Measurements from ENCODE around the gene TOMM22. TPM values are rescaled to one million over a fixed set of nuclear protein-coding genes. Genes with fewer than 3 reads are reported as not detected.
A peak's percentile ranks its signal among the peaks of the same experiment; 100 is the strongest.

TOMM22 gene
- total RNA-seq, 6 experiments from 2014 or later: 121 to 141 (median 132) TPM

DNA sequence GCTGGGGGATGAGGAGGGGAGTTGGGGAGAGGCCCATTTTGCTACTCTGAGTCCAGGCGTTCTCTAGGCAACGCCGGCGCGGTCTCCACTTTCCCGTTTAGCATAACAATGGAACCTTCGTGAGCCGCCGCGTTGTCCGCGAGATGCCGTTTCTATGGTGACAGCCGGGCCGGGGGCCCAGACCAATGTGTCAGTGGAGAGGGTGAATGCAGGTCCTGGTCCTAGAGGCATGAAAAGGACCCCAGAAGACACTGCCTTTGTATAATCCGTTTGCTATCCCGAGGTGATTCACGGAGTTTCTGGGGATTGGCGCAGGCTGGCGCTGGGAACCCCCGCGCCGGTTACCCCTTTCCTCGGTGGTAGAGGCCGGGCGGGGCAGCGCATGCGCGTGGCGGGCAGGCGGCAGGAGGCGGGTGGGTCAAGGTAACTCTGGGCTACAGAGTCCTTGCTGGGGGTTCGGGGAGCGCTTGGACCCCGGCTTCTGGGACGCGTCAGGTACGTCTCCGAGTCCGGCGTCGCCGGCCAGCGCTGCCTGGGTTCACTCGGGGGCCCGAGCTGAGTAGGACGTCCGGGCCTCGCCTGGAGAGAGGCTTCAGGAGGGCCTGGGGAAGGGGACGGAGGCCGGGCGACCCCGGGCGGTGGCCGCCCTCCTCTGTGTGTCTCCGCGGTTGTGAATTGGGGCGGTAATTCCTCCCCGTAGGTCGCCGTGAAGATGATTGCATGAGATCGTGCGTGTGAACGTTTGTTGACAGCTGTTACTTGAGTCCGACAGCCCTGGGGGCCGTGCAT is 25.3 kb upstream of the TOMM22 start, which contains the start of the genes CBY1 and FAM227A:
Gene CBY1 (plus strand): TSS at position 383 of the 789 bp plus-strand sequence. CDS start 11,417 bp downstream, outside the sequence.
Gene FAM227A (minus strand): TSS at position 137 of the 789 bp plus-strand sequence. CDS start 6,224 bp downstream, outside the sequence.
- Mint-ChIP-seq H3K4me1 (ENCODE audit: low read depth) (peaks cover 17% of the 10 kb centered on the region), H3K4me3 (peak within 1 kb of the TSS; percentile 94), H3K36me3 (ENCODE audit: low read depth) (no peaks in the 10 kb centered on the region), H3K27me3 (ENCODE audit: insufficient read depth) (no peaks in the 10 kb centered on the region; the same call in 1 of the 2 replicates), H3K27ac (peak within 1 kb of the TSS; percentile 100), H3K9me3 (no peaks in the 10 kb centered on the region)
- TF ChIP-seq, protein P1, sequence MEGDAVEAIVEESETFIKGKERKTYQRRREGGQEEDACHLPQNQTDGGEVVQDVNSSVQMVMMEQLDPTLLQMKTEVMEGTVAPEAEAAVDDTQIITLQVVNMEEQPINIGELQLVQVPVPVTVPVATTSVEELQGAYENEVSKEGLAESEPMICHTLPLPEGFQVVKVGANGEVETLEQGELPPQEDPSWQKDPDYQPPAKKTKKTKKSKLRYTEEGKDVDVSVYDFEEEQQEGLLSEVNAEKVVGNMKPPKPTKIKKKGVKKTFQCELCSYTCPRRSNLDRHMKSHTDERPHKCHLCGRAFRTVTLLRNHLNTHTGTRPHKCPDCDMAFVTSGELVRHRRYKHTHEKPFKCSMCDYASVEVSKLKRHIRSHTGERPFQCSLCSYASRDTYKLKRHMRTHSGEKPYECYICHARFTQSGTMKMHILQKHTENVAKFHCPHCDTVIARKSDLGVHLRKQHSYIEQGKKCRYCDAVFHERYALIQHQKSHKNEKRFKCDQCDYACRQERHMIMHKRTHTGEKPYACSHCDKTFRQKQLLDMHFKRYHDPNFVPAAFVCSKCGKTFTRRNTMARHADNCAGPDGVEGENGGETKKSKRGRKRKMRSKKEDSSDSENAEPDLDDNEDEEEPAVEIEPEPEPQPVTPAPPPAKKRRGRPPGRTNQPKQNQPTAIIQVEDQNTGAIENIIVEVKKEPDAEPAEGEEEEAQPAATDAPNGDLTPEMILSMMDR (IDR thresholded peaks at IDR 0.05): no peak
- peak; percentile 84 for DNase-seq

DNA sequence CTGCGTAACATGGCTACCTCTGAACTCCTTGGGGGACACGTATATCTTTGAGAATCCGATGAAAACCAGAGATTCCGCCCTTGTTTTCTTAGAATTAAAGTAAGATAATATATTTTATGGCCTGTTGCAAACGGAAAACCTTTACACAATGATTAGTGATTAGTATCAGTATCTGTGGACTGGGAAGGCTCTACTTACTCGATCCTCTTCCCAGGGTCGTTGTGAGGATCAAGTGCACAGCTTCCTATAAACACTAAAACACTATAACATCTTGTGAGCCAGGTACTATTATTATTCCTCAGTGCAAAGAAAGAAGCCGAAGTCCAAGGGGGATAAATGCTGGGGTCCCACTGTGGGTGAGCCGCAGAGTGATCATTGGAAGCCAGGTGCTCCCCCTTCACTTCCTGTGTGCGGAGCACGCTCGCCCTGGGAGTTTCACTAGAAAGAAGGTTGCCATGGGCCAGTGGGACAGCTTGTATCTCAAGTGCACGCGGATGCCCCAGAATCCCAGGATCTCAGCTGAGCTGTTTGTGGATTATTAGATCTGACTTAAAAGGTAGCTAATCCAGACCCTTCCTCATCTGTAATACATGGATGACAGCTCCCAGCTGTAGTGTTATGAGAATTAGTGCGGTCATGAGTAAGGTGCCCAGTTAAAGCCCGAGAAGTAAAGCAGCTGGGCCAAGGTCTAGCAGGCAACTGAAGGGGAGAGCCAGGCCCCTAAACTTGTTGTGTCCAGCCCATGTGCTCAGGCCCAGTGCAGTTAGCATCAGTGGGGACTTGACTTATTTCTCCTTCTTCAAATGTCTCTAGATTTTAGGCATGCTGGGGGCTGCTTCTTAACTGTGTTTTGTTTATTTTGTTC is 24.5 kb upstream of the TOMM22 start:
- TF ChIP-seq, protein P1 (IDR thresholded peaks at IDR 0.05): no peak
- Mint-ChIP-seq H3K27ac (peak overlapping the region; percentile 100), H3K4me1 (ENCODE audit: low read depth) (peaks cover 17% of the 10 kb centered on the region), H3K27me3 (ENCODE audit: insufficient read depth) (no peaks in the 10 kb centered on the region; the same call in 1 of the 2 replicates), H3K36me3 (ENCODE audit: low read depth) (no peaks in the 10 kb centered on the region), H3K9me3 (no peaks in the 10 kb centered on the region), H3K4me3 (peak overlapping the region; percentile 94)
- peak; percentile 53 for DNase-seq

DNA sequence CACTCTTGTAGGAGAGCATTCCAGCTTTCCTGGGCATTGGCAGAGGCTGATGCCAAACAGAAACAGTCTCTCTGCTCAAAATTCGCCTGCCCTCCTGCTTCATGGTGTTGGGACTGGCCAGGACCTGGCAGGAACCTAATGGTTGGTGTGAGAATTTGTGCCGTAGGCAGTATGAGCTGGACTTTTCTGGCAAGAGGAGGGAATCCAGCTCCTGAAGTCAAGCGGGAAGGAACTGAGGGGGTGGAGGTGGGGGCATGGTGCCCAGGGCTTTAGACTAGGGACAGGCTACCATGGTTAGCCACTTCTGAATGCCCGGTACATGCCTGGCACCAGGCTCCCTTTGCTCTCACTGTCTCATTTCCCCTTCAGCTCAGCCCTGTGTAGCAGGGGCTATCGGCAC is 6.9 kb upstream of the TOMM22 start:
- H3K4me1 Mint-ChIP-seq (ENCODE audit: low read depth): no peaks in the 10 kb centered on the region
- peaks cover 4% of the 10 kb centered on the region for H3K27me3 Mint-ChIP-seq (ENCODE audit: insufficient read depth)
- H3K9me3 Mint-ChIP-seq: no peaks in the 10 kb centered on the region
- no peak overlapping the region for H3K27ac Mint-ChIP-seq
- DNase-seq: no peak
- TF ChIP-seq, protein P1 (IDR thresholded peaks at IDR 0.05): no peak
- peaks cover 18% of the 10 kb centered on the region for H3K36me3 Mint-ChIP-seq (ENCODE audit: low read depth)
- H3K4me3 Mint-ChIP-seq: no peak overlapping the region

DNA sequence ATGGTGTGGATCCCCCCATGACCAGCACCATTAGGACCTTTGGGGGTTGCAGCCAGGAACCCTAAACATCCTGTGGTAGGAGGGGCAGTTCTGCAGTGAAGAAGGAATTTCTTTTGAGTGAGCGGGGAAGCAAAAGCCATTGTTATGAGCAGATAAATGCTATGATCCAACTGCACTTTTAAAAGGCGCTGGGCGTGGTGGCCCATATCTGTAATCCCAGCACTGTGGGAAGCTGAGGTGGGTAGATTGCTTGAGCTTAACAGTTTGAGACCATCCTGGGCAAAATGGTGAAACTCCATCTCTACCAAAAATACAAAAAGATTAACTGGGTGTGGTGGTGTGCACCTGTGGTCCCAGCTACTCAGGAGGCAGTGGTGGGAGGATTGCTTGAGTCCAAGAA is 5.9 kb upstream of the TOMM22 start:
- H3K27ac Mint-ChIP-seq: no peak overlapping the region
- no peak for DNase-seq
- H3K4me3 Mint-ChIP-seq: no peak overlapping the region
- peaks cover 17% of the 10 kb centered on the region for H3K36me3 Mint-ChIP-seq (ENCODE audit: low read depth)
- H3K9me3 Mint-ChIP-seq: no peaks in the 10 kb centered on the region
- H3K4me1 Mint-ChIP-seq (ENCODE audit: low read depth): no peaks in the 10 kb centered on the region
- TF ChIP-seq, protein P1 (IDR thresholded peaks at IDR 0.05): no peak
- H3K27me3 Mint-ChIP-seq (ENCODE audit: insufficient read depth): peaks cover 4% of the 10 kb centered on the region

DNA sequence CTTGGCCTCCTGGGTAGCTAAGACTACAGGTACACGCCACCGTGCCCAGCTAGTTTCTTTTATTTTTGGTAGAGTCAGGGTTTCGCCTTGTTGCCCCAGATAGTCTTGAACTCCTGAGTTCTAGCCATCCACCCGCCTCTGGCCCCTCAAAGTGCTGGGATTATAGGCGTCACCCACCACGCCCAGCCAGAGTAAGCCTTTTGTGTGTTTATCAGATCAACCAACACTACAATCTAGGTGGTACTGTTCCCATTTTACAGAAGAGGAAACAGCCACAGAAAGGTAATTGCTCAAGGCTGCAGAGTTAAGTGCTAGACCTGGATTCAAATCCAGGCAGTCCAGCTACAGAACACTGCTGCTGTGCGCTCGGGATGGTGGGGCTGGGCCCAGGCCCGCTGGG is 3.1 kb downstream of the TOMM22 start:
- Mint-ChIP-seq H3K27me3 (ENCODE audit: insufficient read depth) (peaks cover 1% of the 10 kb centered on the region; the same call in 1 of the 2 replicates), H3K27ac (no peak overlapping the region), H3K4me1 (ENCODE audit: low read depth) (peaks cover 22% of the 10 kb centered on the region), H3K4me3 (no peak overlapping the region), H3K36me3 (ENCODE audit: low read depth) (peaks cover 37% of the 10 kb centered on the region), H3K9me3 (no peaks in the 10 kb centered on the region)
- DNase-seq: no peak
- TF ChIP-seq, protein P1 (IDR thresholded peaks at IDR 0.05): no peak
